ENCODE data around the gene CROCC2.

DNA sequence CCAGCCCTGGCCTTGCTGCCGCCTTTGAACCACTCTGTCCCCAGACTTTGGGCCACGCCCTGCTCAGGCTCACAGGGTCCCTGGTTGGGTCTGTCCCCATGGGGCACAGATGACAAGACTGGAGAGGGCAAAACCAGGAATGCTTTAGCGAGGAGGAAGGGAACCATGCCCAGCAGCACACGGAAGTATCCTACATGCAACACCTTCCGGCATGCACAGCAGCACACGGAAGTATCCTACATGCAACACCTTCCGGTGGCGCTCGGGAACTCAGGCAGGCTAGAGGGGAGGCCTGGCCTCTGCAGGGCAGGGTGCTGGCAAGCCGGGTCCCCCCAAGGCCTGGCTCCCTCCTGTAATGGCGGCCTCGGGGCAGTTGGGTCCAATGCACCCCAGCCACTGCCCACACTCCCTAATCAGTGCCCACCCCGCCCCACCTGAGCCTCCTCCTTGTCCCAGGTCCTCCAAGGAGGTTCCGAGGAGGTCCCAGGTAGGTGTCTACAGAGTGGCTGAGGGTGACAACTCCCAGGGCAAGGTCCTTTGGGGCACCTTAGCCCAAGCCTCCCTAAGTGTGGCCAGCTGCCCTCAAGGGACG, 58.7 kb downstream of the CROCC2 start:
- TF ChIP-seq, protein P1, sequence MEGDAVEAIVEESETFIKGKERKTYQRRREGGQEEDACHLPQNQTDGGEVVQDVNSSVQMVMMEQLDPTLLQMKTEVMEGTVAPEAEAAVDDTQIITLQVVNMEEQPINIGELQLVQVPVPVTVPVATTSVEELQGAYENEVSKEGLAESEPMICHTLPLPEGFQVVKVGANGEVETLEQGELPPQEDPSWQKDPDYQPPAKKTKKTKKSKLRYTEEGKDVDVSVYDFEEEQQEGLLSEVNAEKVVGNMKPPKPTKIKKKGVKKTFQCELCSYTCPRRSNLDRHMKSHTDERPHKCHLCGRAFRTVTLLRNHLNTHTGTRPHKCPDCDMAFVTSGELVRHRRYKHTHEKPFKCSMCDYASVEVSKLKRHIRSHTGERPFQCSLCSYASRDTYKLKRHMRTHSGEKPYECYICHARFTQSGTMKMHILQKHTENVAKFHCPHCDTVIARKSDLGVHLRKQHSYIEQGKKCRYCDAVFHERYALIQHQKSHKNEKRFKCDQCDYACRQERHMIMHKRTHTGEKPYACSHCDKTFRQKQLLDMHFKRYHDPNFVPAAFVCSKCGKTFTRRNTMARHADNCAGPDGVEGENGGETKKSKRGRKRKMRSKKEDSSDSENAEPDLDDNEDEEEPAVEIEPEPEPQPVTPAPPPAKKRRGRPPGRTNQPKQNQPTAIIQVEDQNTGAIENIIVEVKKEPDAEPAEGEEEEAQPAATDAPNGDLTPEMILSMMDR (IDR thresholded peaks at IDR 0.05) = no peak
- no peak for TF ChIP-seq EZH2 (IDR thresholded peaks at IDR 0.05; ENCODE audit: borderline replicate concordance, insufficient read depth, low read depth, low read length, poor library complexity, severe bottlenecking)

Data from B cell (primary cell).